K562 (cell line): Measurements from ENCODE around the gene LSS.

Experiments used
- CSDE1 ChIP-seq, 2 experiments: fragments of 450-650 bp; IDR thresholded peaks; 2 replicates each; pipeline ENCODE4 v1.6.1; 2016; ENCODE audit warnings: mild to moderate bottlenecking in 1 of 2
- FIP1L1 ChIP-seq: fragments of 200-400 bp; formaldehyde crosslinking; IDR thresholded peaks from 2 replicates; pipeline ENCODE4 v1.6.1; 2018; ENCODE audit warnings: mild to moderate bottlenecking, low read depth, low read length; ENCODE audit not compliant: poor library complexity, severe bottlenecking
- HOMEZ ChIP-seq: fragments of 250-450 bp; sonication (Bioruptor Pico); IDR thresholded peaks from 2 replicates; pipeline ENCODE4 v1.4.0; 2020; ENCODE audit warnings: mild to moderate bottlenecking, moderate library complexity
- SRF ChIP-seq, 2 experiments: fragments of 250-450, 450-650 bp in 1 of 2; sonication (Bioruptor Pico) in 1 of 2; sonication (generic) in 1 of 2; formaldehyde crosslinking; IDR thresholded peaks; 2 replicates each; pipeline versions ENCODE4 v1.5.0 to v1.5.1; 2020 to 2022; ENCODE audit warnings: mild to moderate bottlenecking in 1 of 2, missing genetic modification reagents in 1 of 2
- ZNF589 ChIP-seq: fragments of 200-800 bp; sonication (Bioruptor generic); IDR thresholded peaks from 2 replicates; pipeline ENCODE4 v1.6.1; 2016; ENCODE audit warnings: low read depth, missing genetic modification characterization, missing compliant biosample characterization

- TF ChIP-seq HOMEZ (CRISPR knock-in tag) (no peak), FIP1L1 (no peak), SRF (CRISPR knock-in tag; IDR thresholded peaks at IDR 0.05) (no peak), ZNF589 (CRISPR knock-in tag) (no peak), CSDE1 (IDR thresholded peaks at IDR 0.05) (no peak)
Measured at GRCh38 chr21:46248422-46248782, 19.8 kb upstream of the LSS start.
